K562 (cell line): ENCODE measurements around the gene C5AR2. TPM values are rescaled to one million over a fixed set of nuclear protein-coding genes. Genes with fewer than 3 reads are reported as not detected.
A peak's percentile ranks its signal among the peaks of the same experiment; 100 is the strongest.

Experiments used
- AFF4 ChIP-seq: sonication (generic); formaldehyde crosslinking; IDR thresholded peaks from 2 replicates; pipeline ENCODE4 v1.8.0; 2023; ENCODE audit warnings: mild to moderate bottlenecking, missing genetic modification reagents
- ARHGAP35 ChIP-seq: fragments of 450-650 bp; IDR thresholded peaks from 2 replicates; pipeline ENCODE4 v1.6.1; 2018; ENCODE audit not compliant: partially characterized antibody
- BRCA1 ChIP-seq, 2 experiments: fragments of 450-650 bp in 1 of 2; sonication (generic) in 1 of 2; formaldehyde crosslinking in 1 of 2; IDR thresholded peaks; 2 replicates each; pipeline versions ENCODE4 v1.5.0 to v1.6.1; 2017 to 2020; ENCODE audit warnings: mild to moderate bottlenecking in 1 of 2, missing genetic modification reagents in 1 of 2
- BRD9 ChIP-seq: fragments of 450-650 bp; IDR thresholded peaks from 2 replicates; pipeline ENCODE4 v1.6.1; 2018; ENCODE audit warnings: low read depth; ENCODE audit not compliant: partially characterized antibody
- CBX1 ChIP-seq: sonication (generic); IDR thresholded peaks from 2 replicates; pipeline ENCODE4 v1.6.1; 2016; ENCODE audit warnings: antibody characterized with exemption, low read depth, mild to moderate bottlenecking
- HDGF ChIP-seq: fragments of 450-650 bp; IDR thresholded peaks from 2 replicates; pipeline ENCODE4 v1.6.1; 2016
- HLTF ChIP-seq: fragments of 450-650 bp; IDR thresholded peaks from 2 replicates; pipeline ENCODE4 v1.6.1; 2016
- HMGN3 ChIP-seq: IDR thresholded peaks from 2 replicates; pipeline ENCODE4 v1.6.1; 2011; ENCODE audit warnings: borderline replicate concordance, low read depth, mild to moderate bottlenecking, mixed read lengths, low read length; ENCODE audit not compliant: insufficient read length; ENCODE audit errors: extremely low read depth
- LCOR ChIP-seq: sonication (generic); formaldehyde crosslinking; IDR thresholded peaks from 2 replicates; pipeline ENCODE4 v1.8.0; 2022; ENCODE audit warnings: mild to moderate bottlenecking, missing genetic modification reagents
- MCM5 ChIP-seq: fragments of 450-650 bp; IDR thresholded peaks from 2 replicates; pipeline ENCODE4 v1.6.1; 2016; ENCODE audit warnings: low read depth
- NRF1 ChIP-seq, 2 experiments: fragments of 450-650 bp; IDR thresholded peaks in 1 of 2; conservative IDR thresholded peaks in 1 of 2; 2 replicates each; pipeline ENCODE4 v1.6.1; 2014; ENCODE audit warnings: mild to moderate bottlenecking in 2 of 2
- PHF21A ChIP-seq: fragments of 450-650 bp; IDR thresholded peaks from 2 replicates; pipeline ENCODE4 v1.6.1; 2017; ENCODE audit warnings: low read depth, borderline replicate concordance
- PYGO2 ChIP-seq: fragments of 450-650 bp; IDR thresholded peaks from 2 replicates; pipeline ENCODE4 v1.6.1; 2016; ENCODE audit warnings: mild to moderate bottlenecking, missing genetic modification characterization, moderate library complexity, missing compliant biosample characterization
- RBFOX2 ChIP-seq: fragments of 200-400 bp; formaldehyde crosslinking; IDR thresholded peaks from 2 replicates; pipeline ENCODE4 v1.6.1; 2017; ENCODE audit warnings: low read depth, mild to moderate bottlenecking, low read length, moderate library complexity
- RNF219 ChIP-seq: fragments of 250-450 bp; sonication (Bioruptor Pico); IDR thresholded peaks from 2 replicates; pipeline ENCODE4 v1.5.0; 2022; ENCODE audit warnings: mild to moderate bottlenecking
- SIX5 ChIP-seq, 2 experiments: IDR thresholded peaks; 2 replicates each; pipeline ENCODE4 v1.6.1; 2011; ENCODE audit warnings: low read length in 2 of 2, borderline replicate concordance in 1 of 2, low read depth in 1 of 2, mild to moderate bottlenecking in 1 of 2, moderate library complexity in 1 of 2; ENCODE audit not compliant: insufficient read depth in 1 of 2
- STAT5B ChIP-seq: fragments of 250-450 bp; sonication (Bioruptor Pico); IDR thresholded peaks from 2 replicates; pipeline ENCODE4 v1.8.0; 2021; ENCODE audit warnings: mild to moderate bottlenecking, inconsistent platforms
- TSHZ1 ChIP-seq: fragments of 250-450 bp; sonication (Bioruptor Pico); IDR thresholded peaks from 2 replicates; pipeline ENCODE4 v1.4.0; 2020; ENCODE audit warnings: mild to moderate bottlenecking, moderate library complexity
- ZNF143 ChIP-seq: sonication (generic); formaldehyde crosslinking; IDR thresholded peaks from 2 replicates; pipeline ENCODE4 v1.9.0; 2022; ENCODE audit warnings: mild to moderate bottlenecking, missing genetic modification reagents
- ZNF316 ChIP-seq: fragments of 450-650 bp; IDR thresholded peaks from 2 replicates; pipeline ENCODE4 v1.6.1; 2016
- ZNF766 ChIP-seq: fragments of 200-800 bp; sonication (Bioruptor generic); conservative IDR thresholded peaks from 2 replicates; pipeline ENCODE4 v1.6.1; 2016; ENCODE audit warnings: missing genetic modification characterization, missing compliant biosample characterization
- polyA plus RNA-seq, 8 experiments: library from polyadenylated mRNA; depleted of rRNA in 4 of 8; stranded (reverse) in 5 of 8; unstranded in 3 of 8; fragments of >200 nt; fragmentation: Nextera tagmentation in 2 of 8; fragmentation: Illumina TruSeq in 1 of 8; extraction: Ambion mirVana in 2 of 8; extraction: Trizol in 1 of 8; gene quantifications; 2 replicates each; pipeline versions ENCODE4 v1.2.1 to v1.2.3, GENCODE V29; 2011 to 2014; ENCODE audit warnings: inconsistent platforms in 1 of 8, missing spikeins in 1 of 8
- total RNA-seq, 7 experiments: library from RNA; depleted of rRNA in 6 of 7; stranded (reverse); fragments of >200 nt in 6 of 7; fragmentation: Illumina TruSeq in 2 of 7; extraction: Trizol in 2 of 7; gene quantifications; 2 replicates each; pipeline versions ENCODE4 v1.2.1 to v1.2.3, GENCODE V29; 2011 to 2021; ENCODE audit warnings: low replicate concordance in 1 of 7

The C5AR2 gene
- total and polyA plus RNA-seq, 9 of the 15 experiments (the other 6 are each of a cell fraction or from before 2014, with no cell fraction given), result 0.01 to 1.1 (median 0.13) TPM

- no peak for TF ChIP-seq RBFOX2
- TF ChIP-seq SIX5 (IDR thresholded peaks at IDR 0.05; ENCODE audit: borderline replicate concordance in 1 of 2, insufficient read depth in 1 of 2, low read depth in 1 of 2, low read length in 2 of 2), result no peak
- TF ChIP-seq TSHZ1 (CRISPR knock-in tag), result no peak
- no peak for TF ChIP-seq AFF4 (CRISPR knock-in tag)
- TF ChIP-seq BRD9, result no peak
- TF ChIP-seq NRF1 (conservative IDR thresholded peaks at IDR 0.05 in 1 of 2, IDR thresholded peaks at IDR 0.05 in 1 of 2), result peak; percentile 43 to 57; a peak in 3 of 4 replicates
- TF ChIP-seq ZNF143 (CRISPR knock-in tag), result no peak
- no peak for TF ChIP-seq RNF219 (CRISPR knock-in tag)
- TF ChIP-seq ARHGAP35, result no peak
- TF ChIP-seq LCOR, result no peak
- TF ChIP-seq ZNF316, result no peak
- TF ChIP-seq BRCA1 (IDR thresholded peaks at IDR 0.05), result no peak
- no peak for TF ChIP-seq BRCA1 (CRISPR knock-in tag; IDR thresholded peaks at IDR 0.05)
- no peak for TF ChIP-seq HLTF
- TF ChIP-seq PHF21A, result no peak
- TF ChIP-seq ZNF766 (CRISPR knock-in tag), result 0 out of 2 replicates have a peak, but pooled peaks have one; percentile 17
- no peak for TF ChIP-seq STAT5B (CRISPR knock-in tag)
- no peak for TF ChIP-seq HDGF
- no peak for TF ChIP-seq MCM5
- TF ChIP-seq HMGN3, result no peak
- TF ChIP-seq PYGO2 (tag), result no peak
- TF ChIP-seq CBX1, result no peak
These were observed 26.6 kb upstream of the C5AR2 start (continued) for GRCh38 chr19:47305309-47305751.
